Smooth muscle cell (in vitro differentiated cells): ENCODE data around the gene SLC4A11. TPM values are rescaled to one million over a fixed set of nuclear protein-coding genes. Genes with fewer than 3 reads are reported as not detected.

Experiments used
- DNase-seq: peaks from one replicate; lab custom pipeline; 2025; ENCODE audit not compliant: unreplicated experiment; lab: John Stamatoyannopoulos, UW
- H2AFZ ChIP-seq: fragments of 200-600 bp; sonication (generic); 2 replicates; pipeline ENCODE4 v1.6.0; 2016; ENCODE audit warnings: antibody characterized with exemption, low read depth, mild to moderate bottlenecking
- H3F3A ChIP-seq: fragments of 200-600 bp; sonication (generic); 2 replicates; pipeline ENCODE4 v1.6.0; 2017; ENCODE audit warnings: antibody characterized with exemption, low read depth
- H3K27ac ChIP-seq: fragments of 200-600 bp; sonication (generic); 2 replicates; pipeline ENCODE4 v1.5.1; 2016; ENCODE audit warnings: low read depth, mild to moderate bottlenecking
- H3K27me3 ChIP-seq: fragments of 200-600 bp; sonication (generic); 2 replicates; pipeline ENCODE4 v1.6.1; 2016; ENCODE audit warnings: low read depth, mild to moderate bottlenecking
- H3K36me3 ChIP-seq: fragments of 200-600 bp; sonication (generic); 2 replicates; pipeline ENCODE4 v1.5.1; 2016; ENCODE audit warnings: low read depth
- H3K4me1 ChIP-seq: fragments of 200-600 bp; sonication (generic); 2 replicates; pipeline ENCODE4 v1.5.1; 2016; ENCODE audit warnings: low read depth
- H3K4me2 ChIP-seq: fragments of 200-600 bp; sonication (generic); 2 replicates; pipeline ENCODE4 v1.6.0; 2016; ENCODE audit warnings: mild to moderate bottlenecking
- H3K4me3 ChIP-seq: fragments of 200-600 bp; sonication (generic); 2 replicates; pipeline ENCODE4 v1.5.1; 2016; ENCODE audit warnings: mild to moderate bottlenecking
- H3K79me2 ChIP-seq: fragments of 200-600 bp; sonication (generic); 2 replicates; pipeline ENCODE4 v1.6.0; 2016; ENCODE audit warnings: low read depth, mild to moderate bottlenecking
- H3K9ac ChIP-seq: fragments of 200-600 bp; sonication (generic); 2 replicates; pipeline ENCODE4 v1.6.0; 2016; ENCODE audit warnings: low read depth
- H3K9me3 ChIP-seq: fragments of 200-600 bp; sonication (generic); replicated peaks from 2 replicates; pipeline ENCODE4 v1.5.1; 2016; ENCODE audit warnings: low read depth
- H4K20me1 ChIP-seq: fragments of 200-600 bp; sonication (generic); 2 replicates; pipeline ENCODE4 v1.6.0; 2016; ENCODE audit warnings: low read depth
- CTCF ChIP-seq: fragments of 200-600 bp; sonication (generic); IDR thresholded peaks from 2 replicates; pipeline ENCODE4 v1.5.1; 2017; ENCODE audit warnings: borderline replicate concordance, mild to moderate bottlenecking, antibody characterized with exemption; ENCODE audit not compliant: insufficient read depth, poor library complexity, severe bottlenecking
- WGBS: methylation state at CpG from one replicate; pipeline ENCODE4 v1.1.7; 2016; ENCODE audit warnings: low lambda C conversion rate; 5-methylcytosine and 5-hydroxymethylcytosine counted together
- polyA plus RNA-seq: library from polyadenylated mRNA; unstranded; fragments of >200 nt; fragmentation: Nextera tagmentation; extraction: Ambion mirVana; gene quantifications from 2 replicates; pipeline ENCODE4 v1.2.1, GENCODE V29; 2016
- total RNA-seq: library from RNA; depleted of rRNA; stranded (reverse); fragments of >200 nt; gene quantifications from 2 replicates; pipeline ENCODE4 v1.2.3, GENCODE V29; 2014

The SLC4A11 gene
- total and polyA plus RNA-seq, 2 experiments from 2014 or later: 0.27 to 1.5 TPM

DNA sequence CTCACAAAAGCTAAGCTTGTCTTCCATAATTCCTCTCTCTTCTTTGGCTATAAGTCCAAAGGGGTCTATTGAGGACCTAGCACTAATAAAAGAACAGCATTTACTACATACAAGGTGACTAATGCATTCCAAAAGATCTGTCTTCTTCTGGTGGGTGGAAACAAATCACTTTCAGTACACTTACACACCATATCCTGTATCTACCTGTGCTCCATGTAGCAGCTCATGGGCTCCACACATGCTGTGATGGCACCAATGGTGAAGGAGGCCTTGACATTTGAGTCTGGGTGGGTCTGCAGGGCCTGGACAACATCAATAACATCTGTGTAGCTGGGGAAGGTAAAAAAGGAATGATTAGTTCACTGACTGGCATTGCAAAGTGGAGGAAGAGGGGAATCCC lies 42.4 kb upstream of the SLC4A11 start:
- DNase-seq: no peak
- no peak overlapping the region for H3K27ac ChIP-seq
- no peak for TF ChIP-seq CTCF
- no peaks in the 10 kb centered on the region for H3K27me3 ChIP-seq
- H2AFZ ChIP-seq: no peak overlapping the region
- no peaks in the 10 kb centered on the region for H4K20me1 ChIP-seq
- peaks cover 8% of the 10 kb centered on the region for H3K36me3 ChIP-seq
- no peaks in the 10 kb centered on the region for H3K9me3 ChIP-seq
- H3F3A ChIP-seq: no peaks in the 10 kb centered on the region
- no peak overlapping the region for H3K4me2 ChIP-seq
- no peak overlapping the region for H3K9ac ChIP-seq
- no peak overlapping the region for H3K4me3 ChIP-seq
- H3K4me1 ChIP-seq: no peaks in the 10 kb centered on the region
- H3K79me2 ChIP-seq: no peaks in the 10 kb centered on the region

GRCh38 chr20:3279761-3280160 lies 40.8 kb upstream of the SLC4A11 start:
- 100% methylated on average over 1 of the region's 1 CpG for WGBS
- no peak for TF ChIP-seq CTCF

GRCh38 chr20:3277686-3278465 lies 38.9 kb upstream of the SLC4A11 start:
- no peaks in the 10 kb centered on the region for H3K27me3 ChIP-seq
- H3K36me3 ChIP-seq: peaks cover 8% of the 10 kb centered on the region
- TF ChIP-seq CTCF: no peak
- H3K79me2 ChIP-seq: no peaks in the 10 kb centered on the region
- H3K9me3 ChIP-seq: no peaks in the 10 kb centered on the region
- no peak overlapping the region for H3K27ac ChIP-seq
- DNase-seq: no peak
- no peaks in the 10 kb centered on the region for H3K4me1 ChIP-seq
- H3K9ac ChIP-seq: no peak overlapping the region
- 94% methylated on average over 7 of the region's 7 CpGs for WGBS
- H3K4me2 ChIP-seq: no peak overlapping the region
- H2AFZ ChIP-seq: no peak overlapping the region
- H3K4me3 ChIP-seq: no peak overlapping the region
- no peaks in the 10 kb centered on the region for H4K20me1 ChIP-seq
- H3F3A ChIP-seq: no peaks in the 10 kb centered on the region

More at GRCh38 chr20:3279761-3280160, 40.8 kb upstream of the SLC4A11 start:
- Histone ChIP-seq H3K27me3 (no peaks in the 10 kb centered on the region), H3K36me3 (peaks cover 8% of the 10 kb centered on the region), H3K9me3 (no peaks in the 10 kb centered on the region), H3K79me2 (no peaks in the 10 kb centered on the region), H4K20me1 (no peaks in the 10 kb centered on the region), H3K4me2 (no peak overlapping the region), H3K9ac (no peak overlapping the region), H2AFZ (no peak overlapping the region), H3K4me3 (no peak overlapping the region), H3K27ac (no peak overlapping the region), H3K4me1 (no peaks in the 10 kb centered on the region), H3F3A (no peaks in the 10 kb centered on the region)
- DNase-seq: no peak

DNA sequence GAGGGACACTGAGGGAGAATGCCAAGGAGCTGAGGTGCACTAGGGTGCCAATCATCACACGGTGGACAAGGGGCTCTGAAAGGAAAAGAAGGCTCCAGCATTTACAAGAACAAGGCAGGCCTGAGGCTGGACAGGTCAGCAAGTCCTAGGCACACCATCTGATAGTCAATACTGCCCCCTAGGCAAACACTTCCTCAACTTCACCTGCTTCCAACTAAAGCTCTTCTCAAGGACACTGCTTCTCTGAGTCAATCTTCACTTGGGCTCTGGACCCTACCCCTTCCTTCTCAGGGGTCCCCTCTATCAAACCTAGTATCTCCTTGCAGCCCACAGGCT lies 37.7 kb upstream of the SLC4A11 start:
- no peak overlapping the region for H3K4me2 ChIP-seq
- peaks cover 8% of the 10 kb centered on the region for H3K36me3 ChIP-seq
- TF ChIP-seq CTCF: no peak
- H2AFZ ChIP-seq: no peak overlapping the region
- no peaks in the 10 kb centered on the region for H4K20me1 ChIP-seq
- no peaks in the 10 kb centered on the region for H3K9me3 ChIP-seq
- no peaks in the 10 kb centered on the region for H3F3A ChIP-seq
- H3K9ac ChIP-seq: no peak overlapping the region
- H3K4me1 ChIP-seq: no peaks in the 10 kb centered on the region
- H3K27me3 ChIP-seq: no peaks in the 10 kb centered on the region
- no peaks in the 10 kb centered on the region for H3K79me2 ChIP-seq
- no peak for DNase-seq
- 77% methylated on average over 1 of the region's 1 CpG for WGBS
- no peak overlapping the region for H3K4me3 ChIP-seq
- H3K27ac ChIP-seq: no peak overlapping the region
